Endothelial cell of umbilical vein (primary cell): ENCODE measurements around the gene NTN1. TPM values are rescaled to one million over a fixed set of nuclear protein-coding genes. Genes with fewer than 3 reads are reported as not detected.

ENCODE experiments used
- BruUV-seq: library from RNA; stranded (reverse); fragments of 400-500 nt; replicated peaks from 2 replicates; lab custom pipeline; 2021; lab: Mats Ljungman, UMichigan
- CTCF ChIA-PET: fragments of 300-600, 350-600 bp; sonication (Branson Sonifier 250); formaldehyde crosslinking; loops from one replicate; lab custom pipeline; 2021; ENCODE audit warnings: antibody characterized with exemption, inconsistent platforms; lab: Charles Lee
- POLR2A ChIA-PET: fragments of 300-600, 350-600 bp; sonication (Branson Sonifier 250); formaldehyde crosslinking; loops from one replicate; lab custom pipeline; 2021; ENCODE audit warnings: antibody characterized with exemption, inconsistent platforms; lab: Charles Lee
- DNase-seq: peaks from one replicate; pipeline ENCODE4 v3.0.0-alpha.2; 2011; ENCODE audit warnings: low read depth, low spot score
- FAIRE-seq: peaks from 2 replicates; lab custom pipeline; 2011; peaks lifted over from hg19 to GRCh38; lab: Jason Lieb, UNC
- H2AFZ ChIP-seq: 2 replicates; pipeline ENCODE4 v1.6.0; 2012; ENCODE audit warnings: low read depth, low read length, control low read depth, inconsistent platforms
- H3K27ac ChIP-seq: 2 replicates; pipeline ENCODE4 v1.5.1; 2011; ENCODE audit warnings: low read depth, mild to moderate bottlenecking, control low read depth, low read length, moderate library complexity; ENCODE audit not compliant: insufficient read depth
- H3K27me3 ChIP-seq, 2 experiments: 2 replicates each; pipeline versions ENCODE4 v1.6.0 to v1.6.1; 2011; ENCODE audit warnings: low read length in 2 of 2, mixed read lengths in 1 of 2; ENCODE audit not compliant: control insufficient read depth in 2 of 2, insufficient read depth in 2 of 2
- H3K36me3 ChIP-seq, 2 experiments: 2 replicates in 1 of 2; 3 replicates in 1 of 2; pipeline ENCODE4 v1.5.1; 2011; ENCODE audit warnings: low read length in 2 of 2, mild to moderate bottlenecking in 1 of 2, moderate library complexity in 1 of 2; ENCODE audit not compliant: control insufficient read depth in 2 of 2, insufficient read depth in 2 of 2; ENCODE audit errors: extremely low read depth in 1 of 2
- H3K4me1 ChIP-seq: 3 replicates; pipeline ENCODE4 v1.5.1; 2011; ENCODE audit warnings: mild to moderate bottlenecking, low read length; ENCODE audit not compliant: control insufficient read depth, insufficient read depth; ENCODE audit errors: extremely low read depth
- H3K4me2 ChIP-seq: 2 replicates; pipeline ENCODE4 v1.6.1; 2011; ENCODE audit warnings: low read length, control low read depth, mixed read lengths; ENCODE audit not compliant: insufficient read depth
- H3K4me3 ChIP-seq, 3 experiments: fragments of 200-600 bp in 1 of 3; sonication (generic), shearing (Covaris generic) in 1 of 3; replicated peaks in 1 of 3; 2 replicates each; pipeline ENCODE4 v1.5.1; 2011 to 2016; ENCODE audit warnings: control low read depth in 3 of 3, low read length in 3 of 3, mild to moderate bottlenecking in 2 of 3, inconsistent platforms in 1 of 3, low read depth in 1 of 3, moderate library complexity in 1 of 3; ENCODE audit not compliant: insufficient read depth in 1 of 3
- H3K79me2 ChIP-seq: 2 replicates; pipeline ENCODE4 v1.6.0; 2012; ENCODE audit warnings: low read length, inconsistent platforms; ENCODE audit not compliant: control insufficient read depth, insufficient read depth
- H3K9ac ChIP-seq: replicated peaks from 2 replicates; pipeline ENCODE3; 2011; ENCODE audit warnings: low read length, control low read depth; ENCODE audit not compliant: insufficient read depth; ENCODE audit errors: extremely low read depth
- H3K9me1 ChIP-seq: replicated peaks from 3 replicates; pipeline ENCODE4 v1.6.0; 2011; ENCODE audit warnings: mild to moderate bottlenecking, low read length; ENCODE audit not compliant: control insufficient read depth, insufficient read depth; ENCODE audit errors: extremely low read depth
- H3K9me3 ChIP-seq: replicated peaks from 2 replicates; pipeline ENCODE4 v1.5.1; 2012; ENCODE audit warnings: low read length, inconsistent platforms; ENCODE audit not compliant: control insufficient read depth, insufficient read depth
- H4K20me1 ChIP-seq: replicated peaks from 2 replicates; pipeline ENCODE3; 2011; ENCODE audit warnings: mild to moderate bottlenecking, low read length; ENCODE audit not compliant: control insufficient read depth, insufficient read depth; ENCODE audit errors: extremely low read depth
- CTCF ChIP-seq, 2 donors: IDR thresholded peaks; 1 replicate in 1 of 2; 2 replicates in 1 of 2; pipeline ENCODE4 v1.5.1; 2011; ENCODE audit warnings: low read length in 2 of 2, mild to moderate bottlenecking in 2 of 2, moderate library complexity in 2 of 2, control low read depth in 1 of 2, inconsistent platforms in 1 of 2, low read depth in 1 of 2; ENCODE audit not compliant: insufficient read depth in 1 of 2; ENCODE audit errors: extremely low read depth in 1 of 2
- EZH2 ChIP-seq: IDR thresholded peaks from 2 replicates; pipeline ENCODE4 v1.6.1; 2012; ENCODE audit warnings: borderline replicate concordance, low read depth, mild to moderate bottlenecking, moderate library complexity, low read length, inconsistent platforms; ENCODE audit not compliant: severe bottlenecking
- FOS ChIP-seq: IDR thresholded peaks from 2 replicates; pipeline ENCODE4 v1.6.1; 2011; ENCODE audit warnings: mild to moderate bottlenecking, low read length, moderate library complexity, borderline replicate concordance; ENCODE audit not compliant: insufficient read depth
- MAX ChIP-seq: IDR thresholded peaks from 2 replicates; pipeline ENCODE4 v1.6.1; 2011; ENCODE audit not compliant: insufficient read depth, insufficient read length
- MYC ChIP-seq: IDR thresholded peaks from one replicate; pipeline ENCODE4 v1.6.1; 2011; ENCODE audit warnings: mild to moderate bottlenecking, low read depth, low read length
- POLR2AphosphoS5 ChIP-seq: IDR thresholded peaks from 2 replicates; pipeline ENCODE4 v1.6.1; 2012; ENCODE audit warnings: low read depth, mild to moderate bottlenecking, control low read depth, low read length, moderate library complexity; ENCODE audit not compliant: insufficient read depth
- dilution Hi-C: fragments of 300-500 bp; cut with MboI; formaldehyde crosslinking; loops from one replicate; pipeline ENCODE4 v1.15.0; 2019; ENCODE audit warnings: low sequenced_read_pairs; ENCODE audit not compliant: extremely low pct_ligation_motif_present
- intact Hi-C: fragments of 100-400 bp; cut with micrococcal nuclease; formaldehyde crosslinking; loops from one replicate; pipeline ENCODE4 v1.10.0; 2022
- polyA plus RNA-seq, 4 experiments: library from polyadenylated mRNA; depleted of rRNA in 3 of 4; stranded (reverse) in 3 of 4; unstranded in 1 of 4; fragments of >200 nt; gene quantifications; 2 replicates each; pipeline versions ENCODE4 v1.2.1 to v1.2.3, GENCODE V29; 2011 to 2012; ENCODE audit warnings: missing spikeins in 1 of 4
- total RNA-seq: library from RNA; stranded (reverse); gene quantifications from 2 replicates; pipeline ENCODE4 v1.2.3, GENCODE V29; 2021

NTN1 gene
- total and polyA plus RNA-seq, 2 donors (not counting 3 experiments of a cell fraction or from before 2014, with no cell fraction given) = 0.10 to 0.18 TPM

- no peak for DNase-seq
- Histone ChIP-seq H4K20me1 (no peaks in the 10 kb centered on the region), H3K27me3 (no peaks in the 10 kb centered on the region), H3K4me3 (no peak overlapping the region), H3K9me1 (no peaks in the 10 kb centered on the region), H3K36me3 (no peaks in the 10 kb centered on the region), H3K79me2 (no peaks in the 10 kb centered on the region), H3K9ac (no peak overlapping the region), H3K27ac (no peak overlapping the region), H3K9me3 (no peaks in the 10 kb centered on the region), H3K4me2 (no peak overlapping the region), H3K4me1 (no peaks in the 10 kb centered on the region), H2AFZ (no peak overlapping the region)
- POLR2A ChIA-PET = no interaction called here
- dilution Hi-C loops (no loop called here), intact Hi-C loops (no loop called here)
- TF ChIP-seq FOS = no peak
- TF ChIP-seq CTCF (IDR thresholded peaks at IDR 0.05; ENCODE audit: extremely low read depth in 1 of 2, insufficient read depth in 1 of 2, low read depth in 1 of 2, low read length in 2 of 2) = no peak
- TF ChIP-seq POLR2AphosphoS5 = no peak
- TF ChIP-seq MAX = no peak
- no peak for TF ChIP-seq EZH2
- TF ChIP-seq MYC = no peak
- no TSS peak for BruUV-seq
- CTCF ChIA-PET = interaction anchor here (1.3 kb wide), 1 partner anchor 13 kb away, joined by 3 read pairs; no protein-coding TSS in a partner anchor
- no peak for FAIRE-seq
Measured at GRCh38 chr17:9233761-9234160, 212.5 kb downstream of the NTN1 start.
